ENCODE results near the gene SLC15A5.

SLC15A5 gene

GRCh38 chr12:16158050-16158449, 119.4 kb downstream of the SLC15A5 start:
- no peak overlapping the region for H3K9ac ChIP-seq (ENCODE audit: low read length)
- H3K4me2 ChIP-seq (ENCODE audit: low read depth, low read length): no peak overlapping the region
- H3K9me3 ChIP-seq (replicated peaks; ENCODE audit: insufficient read depth, low read length): no peaks in the 10 kb centered on the region
- H3K36me3 ChIP-seq (replicated peaks; ENCODE audit: insufficient read depth, low read length): no peaks in the 10 kb centered on the region
- no peaks in the 10 kb centered on the region for H3K79me2 ChIP-seq (ENCODE audit: low read length)
- H3F3A ChIP-seq (ENCODE audit: insufficient read depth, low read length): no peaks in the 10 kb centered on the region
- TF ChIP-seq EZH2 (optimal IDR thresholded peaks at IDR 0.05; ENCODE audit: low read depth, low read length) (no peak), CTCF (IDR thresholded peaks at IDR 0.05; ENCODE audit: low read length) (no peak), EZH2phosphoT487 (IDR thresholded peaks at IDR 0.05; ENCODE audit: low read length) (no peak)
- no peak overlapping the region for H3K4me3 ChIP-seq (ENCODE audit: low read length)
- H3K27ac ChIP-seq (ENCODE audit: low read length): no peak overlapping the region
- no peaks in the 10 kb centered on the region for H4K20me1 ChIP-seq (ENCODE audit: insufficient read depth, low read length)
- H2AFZ ChIP-seq (ENCODE audit: low read length): no peak overlapping the region
- no peaks in the 10 kb centered on the region for H3K9me2 ChIP-seq (replicated peaks; ENCODE audit: insufficient read depth, low read length)
- no peak for DNase-seq
- no peaks in the 10 kb centered on the region for H3K4me1 ChIP-seq (ENCODE audit: low read length)
- H3K27me3 ChIP-seq (replicated peaks; ENCODE audit: insufficient read depth, low read length): no peaks in the 10 kb centered on the region

- Histone ChIP-seq H3K4me2 (ENCODE audit: low read depth, low read length) (no peak overlapping the region), H3K27me3 (replicated peaks; ENCODE audit: insufficient read depth, low read length) (no peaks in the 10 kb centered on the region), H3K9me3 (replicated peaks; ENCODE audit: insufficient read depth, low read length) (no peaks in the 10 kb centered on the region), H3K79me2 (ENCODE audit: low read length) (no peaks in the 10 kb centered on the region), H3K4me1 (ENCODE audit: low read length) (no peaks in the 10 kb centered on the region), H3F3A (ENCODE audit: insufficient read depth, low read length) (no peaks in the 10 kb centered on the region), H2AFZ (ENCODE audit: low read length) (no peak overlapping the region), H3K27ac (ENCODE audit: low read length) (no peak overlapping the region), H3K4me3 (ENCODE audit: low read length) (no peak overlapping the region), H4K20me1 (ENCODE audit: insufficient read depth, low read length) (no peaks in the 10 kb centered on the region), H3K9me2 (replicated peaks; ENCODE audit: insufficient read depth, low read length) (no peaks in the 10 kb centered on the region), H3K9ac (ENCODE audit: low read length) (no peak overlapping the region), H3K36me3 (replicated peaks; ENCODE audit: insufficient read depth, low read length) (no peaks in the 10 kb centered on the region)
- TF ChIP-seq EZH2phosphoT487 (IDR thresholded peaks at IDR 0.05; ENCODE audit: low read length): no peak
- TF ChIP-seq CTCF (IDR thresholded peaks at IDR 0.05; ENCODE audit: low read length): no peak
- no peak for TF ChIP-seq EZH2 (optimal IDR thresholded peaks at IDR 0.05; ENCODE audit: low read depth, low read length)
- no peak for DNase-seq
Observed at GRCh38 chr12:16155938-16156337, 121.5 kb downstream of the SLC15A5 start.

- no peaks in the 10 kb centered on the region for H3K9me2 ChIP-seq (replicated peaks; ENCODE audit: insufficient read depth, low read length)
- TF ChIP-seq CTCF (IDR thresholded peaks at IDR 0.05; ENCODE audit: low read length) (no peak), EZH2 (optimal IDR thresholded peaks at IDR 0.05; ENCODE audit: low read depth, low read length) (no peak), EZH2phosphoT487 (IDR thresholded peaks at IDR 0.05; ENCODE audit: low read length) (no peak)
- H3K4me1 ChIP-seq (ENCODE audit: low read length): no peaks in the 10 kb centered on the region
- no peak overlapping the region for H3K4me3 ChIP-seq (ENCODE audit: low read length)
- H3K36me3 ChIP-seq (replicated peaks; ENCODE audit: insufficient read depth, low read length): no peaks in the 10 kb centered on the region
- H4K20me1 ChIP-seq (ENCODE audit: insufficient read depth, low read length): no peaks in the 10 kb centered on the region
- H3K9ac ChIP-seq (ENCODE audit: low read length): no peak overlapping the region
- no peak overlapping the region for H3K27ac ChIP-seq (ENCODE audit: low read length)
- DNase-seq: no peak
- no peaks in the 10 kb centered on the region for H3F3A ChIP-seq (ENCODE audit: insufficient read depth, low read length)
- H3K79me2 ChIP-seq (ENCODE audit: low read length): no peaks in the 10 kb centered on the region
- no peak overlapping the region for H3K4me2 ChIP-seq (ENCODE audit: low read depth, low read length)
- H3K9me3 ChIP-seq (replicated peaks; ENCODE audit: insufficient read depth, low read length): no peaks in the 10 kb centered on the region
- no peaks in the 10 kb centered on the region for H3K27me3 ChIP-seq (replicated peaks; ENCODE audit: insufficient read depth, low read length)
- H2AFZ ChIP-seq (ENCODE audit: low read length): no peak overlapping the region
Observed at GRCh38 chr12:16154990-16155389, 122.5 kb downstream of the SLC15A5 start.

Measured in MM.1S (cell line).